ENCODE results near the gene GLIPR2. TPM values are rescaled to one million over a fixed set of nuclear protein-coding genes. Genes with fewer than 3 reads are reported as not detected.
"Not testable (repeated sequence)": the region's sequence is repeated elsewhere in the genome, so short reads cannot be mapped to it uniquely, and the experiment has no call there.

The GLIPR2 gene
- total RNA-seq, 2 donors from 2014 or later, result 32.5 to 51.4 TPM

DNA sequence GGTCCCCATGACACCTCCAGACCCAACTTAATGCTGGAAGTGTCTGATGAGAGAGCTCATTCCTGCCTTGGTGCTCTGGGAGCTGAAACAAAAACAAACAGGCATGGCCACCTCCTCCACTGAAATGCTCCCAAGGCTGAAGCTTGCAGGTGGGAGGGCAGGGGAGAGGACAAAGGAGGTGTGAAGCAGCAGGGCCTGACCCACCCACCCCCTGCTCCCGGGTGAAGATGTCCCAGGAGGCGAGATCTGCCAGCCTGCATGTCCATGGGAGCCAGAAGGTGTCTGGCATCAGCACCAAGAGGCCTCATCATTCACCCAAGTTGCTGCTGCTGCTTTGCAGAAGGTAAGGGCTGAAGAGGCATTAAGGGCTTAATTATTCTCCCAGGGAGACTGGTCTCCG is 28.5 kb downstream of the GLIPR2 start:
- peaks cover 3% of the 10 kb centered on the region for H3K27me3 Mint-ChIP-seq
- DNase-seq, result no peak
- ATAC-seq, result no peak
- H3K36me3 Mint-ChIP-seq (ENCODE audit: low read depth), result peaks cover 9% of the 10 kb centered on the region
- peak overlapping the region; percentile 59 for H3K4me3 Mint-ChIP-seq
- peaks cover 22% of the 10 kb centered on the region for H3K4me1 Mint-ChIP-seq
- no peak overlapping the region for H3K27ac Mint-ChIP-seq
- H3K9me3 ChIP-seq (ENCODE audit: control insufficient read depth, low read length, poor library complexity, severe bottlenecking), result no peaks in the 10 kb centered on the region

DNA sequence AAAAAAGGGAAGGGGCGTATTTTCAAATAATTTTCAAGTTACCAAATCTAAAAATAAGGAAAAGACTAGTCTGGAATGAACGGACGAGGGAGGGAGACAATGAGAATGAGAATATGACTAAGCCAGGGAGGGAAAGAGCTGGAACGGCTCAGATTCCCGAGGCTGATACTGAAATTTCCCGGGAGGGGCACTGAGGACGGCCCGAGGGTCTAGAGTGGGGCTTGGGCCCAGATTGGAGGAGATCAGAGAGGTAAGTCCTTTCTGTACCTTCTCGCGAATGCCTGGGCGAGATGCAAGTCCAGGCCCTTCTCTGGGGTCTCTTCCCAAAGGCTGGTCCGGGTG is 29.3 kb downstream of the GLIPR2 start:
- H3K27ac Mint-ChIP-seq, result peak overlapping the region; percentile 27

DNA sequence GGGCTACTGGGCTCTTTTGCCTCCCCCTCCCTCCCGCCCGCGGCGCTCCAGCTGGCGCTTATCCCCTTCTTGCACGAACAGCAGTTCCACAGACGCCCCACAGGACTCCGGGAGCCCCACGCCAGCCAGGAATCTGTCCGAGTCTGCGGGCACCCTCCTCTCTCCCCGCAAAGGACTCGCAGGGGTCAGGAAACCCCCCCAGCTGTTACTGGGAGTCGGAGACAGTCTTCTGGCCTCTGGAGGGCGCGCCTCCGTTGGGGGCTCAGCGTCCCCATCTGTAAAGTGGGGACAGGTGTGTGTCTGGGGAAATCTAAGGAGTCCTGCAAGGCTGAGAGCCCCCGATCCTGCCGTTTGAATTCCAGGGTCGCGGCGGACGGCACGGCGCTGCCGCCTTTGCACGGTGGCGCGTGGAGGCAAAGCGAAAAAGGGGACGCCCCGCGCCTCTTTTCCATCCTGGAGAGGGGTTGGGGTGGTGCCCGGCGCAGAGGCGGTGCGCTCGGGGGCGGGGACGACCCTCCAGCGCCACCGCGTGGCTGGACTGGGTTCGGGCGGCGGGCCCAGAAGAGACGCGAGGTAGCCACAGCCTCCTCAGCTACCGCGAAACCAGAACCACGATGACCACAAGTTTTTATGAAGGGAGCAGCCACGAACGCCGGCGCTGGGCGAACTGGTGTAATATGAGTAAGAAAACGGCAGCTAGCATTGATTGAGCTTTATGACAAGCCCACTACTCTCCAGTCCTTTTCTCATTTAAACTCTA is 29.8 kb downstream of the GLIPR2 start:
- H3K4me3 Mint-ChIP-seq, result peak overlapping the region; percentile 77
- H3K36me3 Mint-ChIP-seq (ENCODE audit: low read depth), result peaks cover 2% of the 10 kb centered on the region
- H3K27me3 Mint-ChIP-seq, result peaks cover 8% of the 10 kb centered on the region
- peak; percentile 98 for ATAC-seq
- no peaks in the 10 kb centered on the region for H3K9me3 ChIP-seq (ENCODE audit: control insufficient read depth, low read length, poor library complexity, severe bottlenecking)
- peak; percentile 78 to 85 (median 83) for DNase-seq
- H3K27ac Mint-ChIP-seq, result peak overlapping the region; percentile 27
- H3K4me1 Mint-ChIP-seq, result peaks cover 14% of the 10 kb centered on the region

More for the DNA sequence above, 29.3 kb downstream of the GLIPR2 start:
- Mint-ChIP-seq H3K4me1 (peaks cover 19% of the 10 kb centered on the region), H3K4me3 (peak overlapping the region; percentile 59), H3K27me3 (peaks cover 6% of the 10 kb centered on the region), H3K36me3 (ENCODE audit: low read depth) (peaks cover 6% of the 10 kb centered on the region)
- no peaks in the 10 kb centered on the region for H3K9me3 ChIP-seq (ENCODE audit: control insufficient read depth, low read length, poor library complexity, severe bottlenecking)
- DNase-seq (no peak), ATAC-seq (no peak)

DNA sequence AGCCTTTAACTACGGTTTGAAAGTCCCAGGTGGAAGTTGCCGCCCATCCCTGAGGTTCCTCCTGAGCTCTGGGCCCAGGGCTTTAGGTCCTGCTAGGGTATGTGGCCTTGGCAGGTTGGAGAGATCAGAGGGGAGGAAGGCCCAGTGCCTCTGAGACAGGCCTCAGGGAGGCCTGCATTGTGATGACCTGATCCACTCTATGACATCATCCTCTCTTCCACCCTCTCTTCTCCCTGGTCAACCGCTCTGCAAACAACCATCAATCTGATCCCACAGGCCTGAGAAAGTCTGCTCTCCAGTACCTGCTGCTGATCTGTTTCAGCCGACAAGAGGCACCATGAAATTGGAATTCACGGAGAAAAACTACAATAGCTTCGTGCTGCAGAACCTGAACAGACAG is 32.6 kb downstream of the GLIPR2 start, which contains the start of gene CCIN:
TSS of gene CCIN (plus strand) at position 223 of the 400 bp plus-strand sequence. CDS start at position 338, 115 bp downstream.
- no peak for ATAC-seq
- H3K27ac Mint-ChIP-seq, result no peak within 1 kb of the TSS
- no peak for DNase-seq

DNA sequence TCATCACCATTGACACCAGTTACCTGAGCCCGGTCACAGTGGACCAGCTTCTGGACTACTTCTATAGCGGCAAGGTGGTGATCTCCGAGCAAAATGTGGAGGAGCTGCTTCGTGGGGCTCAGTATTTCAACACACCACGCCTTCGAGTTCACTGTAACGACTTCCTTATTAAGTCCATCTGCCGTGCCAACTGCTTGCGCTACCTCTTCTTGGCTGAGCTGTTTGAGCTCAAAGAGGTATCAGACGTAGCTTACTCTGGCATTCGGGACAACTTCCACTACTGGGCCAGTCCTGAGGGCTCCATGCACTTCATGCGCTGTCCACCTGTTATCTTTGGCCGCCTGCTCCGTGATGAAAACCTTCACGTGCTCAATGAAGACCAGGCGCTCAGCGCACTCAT is 33.2 kb downstream of the GLIPR2 start:
- ATAC-seq (no peak), DNase-seq (no peak)
- Mint-ChIP-seq H3K27ac (no peak overlapping the region), H3K4me1 (peaks cover 8% of the 10 kb centered on the region), H3K4me3 (no peak overlapping the region), H3K36me3 (ENCODE audit: low read depth) (no peaks in the 10 kb centered on the region), H3K27me3 (peaks cover 10% of the 10 kb centered on the region)
- H3K9me3 ChIP-seq (ENCODE audit: control insufficient read depth, low read length, poor library complexity, severe bottlenecking), result no peaks in the 10 kb centered on the region

More for the DNA sequence above, 32.6 kb downstream of the GLIPR2 start, which contains the start of gene CCIN:
- peaks cover 10% of the 10 kb centered on the region for H3K27me3 Mint-ChIP-seq
- no peaks in the 10 kb centered on the region for H3K36me3 Mint-ChIP-seq (ENCODE audit: low read depth)
- H3K4me3 Mint-ChIP-seq, result no peak within 1 kb of the TSS
- peaks cover 8% of the 10 kb centered on the region for H3K4me1 Mint-ChIP-seq
- H3K9me3 ChIP-seq (ENCODE audit: control insufficient read depth, low read length, poor library complexity, severe bottlenecking), result no peaks in the 10 kb centered on the region

DNA sequence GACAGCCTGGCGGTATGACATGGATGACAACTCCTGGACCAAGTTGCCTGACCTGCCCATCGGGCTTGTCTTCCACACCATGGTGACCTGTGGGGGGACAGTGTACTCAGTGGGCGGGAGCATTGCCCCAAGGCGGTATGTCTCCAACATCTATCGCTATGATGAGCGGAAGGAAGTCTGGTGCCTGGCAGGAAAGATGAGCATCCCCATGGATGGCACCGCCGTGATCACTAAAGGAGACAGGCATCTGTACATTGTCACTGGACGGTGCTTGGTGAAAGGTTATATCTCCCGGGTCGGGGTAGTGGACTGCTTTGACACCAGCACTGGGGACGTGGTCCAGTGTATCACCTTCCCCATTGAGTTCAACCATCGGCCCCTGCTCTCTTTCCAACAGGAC is 34.0 kb downstream of the GLIPR2 start:
- H3K9me3 ChIP-seq (ENCODE audit: control insufficient read depth, low read length, poor library complexity, severe bottlenecking), result no peaks in the 10 kb centered on the region
- H3K27ac Mint-ChIP-seq, result no peak overlapping the region
- no peaks in the 10 kb centered on the region for H3K36me3 Mint-ChIP-seq (ENCODE audit: low read depth)
- no peak for ATAC-seq
- peaks cover 10% of the 10 kb centered on the region for H3K27me3 Mint-ChIP-seq
- no peak overlapping the region for H3K4me3 Mint-ChIP-seq
- DNase-seq, result no peak
- H3K4me1 Mint-ChIP-seq, result peaks cover 8% of the 10 kb centered on the region

DNA sequence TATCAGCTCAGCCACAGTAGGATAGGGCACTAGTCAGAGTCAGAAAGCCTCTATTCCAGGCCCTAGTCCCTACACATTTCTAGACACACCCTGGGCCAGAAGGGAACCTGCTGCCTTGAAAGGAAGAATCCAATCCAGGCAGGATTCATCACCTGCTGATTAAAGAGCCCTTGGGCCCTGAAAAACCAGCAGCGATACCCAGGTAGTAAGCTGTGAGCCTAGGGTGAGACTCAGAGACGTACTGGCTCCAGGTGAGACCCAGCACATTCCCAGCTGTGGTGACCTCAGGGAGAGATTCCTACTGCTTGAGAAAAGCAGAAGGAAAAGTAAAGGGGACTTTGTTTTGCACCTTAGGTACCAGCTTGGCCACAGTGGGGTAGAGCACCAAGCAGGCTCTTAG is 37.3 kb downstream of the GLIPR2 start:
- Mint-ChIP-seq H3K4me3 (no peak overlapping the region), H3K36me3 (ENCODE audit: low read depth) (peaks cover 2% of the 10 kb centered on the region), H3K4me1 (peaks cover 3% of the 10 kb centered on the region), H3K27ac (no peak overlapping the region), H3K27me3 (peaks cover 10% of the 10 kb centered on the region)
- no peak for ATAC-seq
- H3K9me3 ChIP-seq (ENCODE audit: control insufficient read depth, low read length, poor library complexity, severe bottlenecking), result no peaks in the 10 kb centered on the region
- no peak for DNase-seq

DNA sequence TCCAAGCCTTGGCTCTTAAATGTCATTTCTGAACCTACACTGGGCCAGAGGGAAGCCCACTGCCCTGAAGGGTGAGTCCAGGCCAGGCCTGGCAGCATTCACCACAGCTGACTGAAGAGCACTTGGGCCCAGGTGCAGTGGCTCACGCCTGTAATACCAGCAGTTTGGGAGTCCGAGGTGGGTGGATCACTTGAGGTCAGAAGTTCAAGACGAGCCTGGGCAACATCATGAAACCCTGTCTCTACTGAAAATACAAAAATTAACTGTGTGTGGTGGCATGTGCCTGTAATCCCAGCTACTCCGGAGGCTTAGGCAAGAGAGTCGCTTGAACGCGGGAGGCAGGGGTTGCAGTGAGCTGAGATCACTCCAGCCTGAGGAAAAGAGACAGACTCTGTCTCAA is 37.7 kb downstream of the GLIPR2 start:
- Mint-ChIP-seq H3K27me3 (peaks cover 10% of the 10 kb centered on the region), H3K4me3 (no peak overlapping the region), H3K36me3 (ENCODE audit: low read depth) (peaks cover 2% of the 10 kb centered on the region), H3K4me1 (peaks cover 3% of the 10 kb centered on the region), H3K27ac (no peak overlapping the region)
- ATAC-seq (no peak), DNase-seq (no peak)
- H3K9me3 ChIP-seq (ENCODE audit: control insufficient read depth, low read length, poor library complexity, severe bottlenecking), result no peaks in the 10 kb centered on the region

DNA sequence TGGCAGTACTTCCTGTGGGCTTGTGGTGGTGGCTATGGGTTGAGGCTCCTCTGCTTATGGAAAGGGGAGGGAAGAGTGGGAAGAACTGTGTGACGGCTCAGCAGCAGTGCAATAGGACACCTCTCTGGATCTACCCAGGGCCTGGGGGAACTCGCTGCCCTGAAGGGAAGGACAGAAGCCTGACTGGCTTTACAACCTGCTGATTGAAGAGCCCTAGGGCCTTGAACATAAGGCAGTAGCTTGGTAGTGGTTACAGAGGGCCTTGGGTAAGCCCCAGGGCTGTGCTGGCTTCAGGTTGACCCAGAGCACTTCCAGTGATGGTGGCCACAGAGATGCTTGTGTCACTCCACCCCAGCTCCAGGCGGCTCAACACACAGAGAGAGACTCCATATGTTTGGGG is 38.2 kb downstream of the GLIPR2 start:
- ATAC-seq (no peak), DNase-seq (no peak)
- H3K4me1 Mint-ChIP-seq, result peaks cover 3% of the 10 kb centered on the region
- H3K4me3 Mint-ChIP-seq, result no peak overlapping the region
- peaks cover 9% of the 10 kb centered on the region for H3K27me3 Mint-ChIP-seq
- H3K27ac Mint-ChIP-seq, result no peak overlapping the region
- H3K36me3 Mint-ChIP-seq (ENCODE audit: low read depth), result peaks cover 4% of the 10 kb centered on the region
- H3K9me3 ChIP-seq (ENCODE audit: control insufficient read depth, low read length, poor library complexity, severe bottlenecking), result no peaks in the 10 kb centered on the region

DNA sequence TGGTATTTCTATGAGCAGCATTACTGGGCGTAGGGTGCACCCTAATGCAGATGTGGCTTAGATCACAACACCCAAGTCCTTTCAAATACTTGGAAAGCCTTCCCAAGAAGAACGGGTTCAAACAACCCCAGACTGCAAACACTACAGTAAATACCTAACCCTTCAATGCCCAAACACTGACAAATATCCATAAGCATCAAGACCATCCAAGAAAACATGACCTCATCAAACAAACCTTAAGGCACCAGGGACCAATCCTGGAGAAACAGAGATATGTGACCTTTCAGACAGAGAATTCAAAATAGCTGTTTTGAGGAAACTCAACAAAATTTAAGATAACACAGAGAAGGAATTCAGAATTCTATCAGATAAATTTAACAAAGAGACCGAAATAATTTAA is 38.7 kb downstream of the GLIPR2 start:
- H3K4me3 Mint-ChIP-seq; H3K27me3 Mint-ChIP-seq; H3K36me3 Mint-ChIP-seq (ENCODE audit: low read depth); DNase-seq; H3K9me3 ChIP-seq (ENCODE audit: control insufficient read depth, low read length, poor library complexity, severe bottlenecking); ATAC-seq; H3K27ac Mint-ChIP-seq; H3K4me1 Mint-ChIP-seq: not testable (repeated sequence)

DNA sequence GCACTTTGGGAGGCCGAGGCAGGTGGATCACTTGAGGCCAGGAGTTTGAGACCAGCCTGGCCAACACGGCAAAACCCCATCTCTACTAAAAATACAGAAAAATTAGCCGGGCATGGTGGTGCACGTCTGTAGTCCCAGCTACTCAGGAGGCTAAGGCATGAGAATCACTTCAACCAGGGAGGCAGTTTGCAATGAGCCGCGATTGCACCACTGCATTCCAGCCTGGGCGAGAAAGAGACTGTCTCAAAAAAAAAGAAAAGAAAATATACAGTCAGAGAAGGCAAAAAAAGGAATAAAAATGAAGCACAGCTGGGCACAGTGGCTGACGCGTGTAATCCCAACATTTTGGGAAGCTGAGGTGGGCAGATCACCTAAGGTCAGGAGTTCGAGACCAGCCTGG is 40.0 kb downstream of the GLIPR2 start:
- H3K27ac Mint-ChIP-seq; ATAC-seq; H3K4me3 Mint-ChIP-seq; H3K27me3 Mint-ChIP-seq; H3K36me3 Mint-ChIP-seq (ENCODE audit: low read depth); H3K4me1 Mint-ChIP-seq; H3K9me3 ChIP-seq (ENCODE audit: control insufficient read depth, low read length, poor library complexity, severe bottlenecking); DNase-seq: not testable (repeated sequence)

DNA sequence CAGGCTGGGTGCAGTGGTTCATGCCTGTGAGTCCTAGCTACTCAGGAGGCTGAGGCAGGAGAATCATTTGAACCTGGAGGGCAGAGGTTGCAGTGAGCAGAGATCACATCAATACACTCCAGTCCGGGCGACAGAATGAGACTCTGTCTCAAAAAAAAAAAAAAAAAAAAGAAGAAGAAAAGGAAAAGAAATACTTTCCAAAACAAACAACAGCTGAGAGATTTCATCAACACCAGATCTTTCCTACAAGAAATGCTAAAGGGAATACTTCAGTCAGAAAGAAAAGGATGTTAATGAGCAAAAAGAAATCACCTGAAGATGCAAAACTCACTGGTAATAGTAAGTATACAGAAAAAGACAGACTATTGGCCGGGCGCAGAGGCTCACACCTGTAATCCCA is 41.0 kb downstream of the GLIPR2 start:
- Mint-ChIP-seq H3K27me3 (no peaks in the 10 kb centered on the region), H3K36me3 (ENCODE audit: low read depth) (peaks cover 4% of the 10 kb centered on the region), H3K4me3 (no peak overlapping the region), H3K4me1 (peaks cover 5% of the 10 kb centered on the region), H3K27ac (no peak overlapping the region)
- H3K9me3 ChIP-seq (ENCODE audit: control insufficient read depth, low read length, poor library complexity, severe bottlenecking), result no peaks in the 10 kb centered on the region
- DNase-seq (no peak), ATAC-seq (no peak)

DNA sequence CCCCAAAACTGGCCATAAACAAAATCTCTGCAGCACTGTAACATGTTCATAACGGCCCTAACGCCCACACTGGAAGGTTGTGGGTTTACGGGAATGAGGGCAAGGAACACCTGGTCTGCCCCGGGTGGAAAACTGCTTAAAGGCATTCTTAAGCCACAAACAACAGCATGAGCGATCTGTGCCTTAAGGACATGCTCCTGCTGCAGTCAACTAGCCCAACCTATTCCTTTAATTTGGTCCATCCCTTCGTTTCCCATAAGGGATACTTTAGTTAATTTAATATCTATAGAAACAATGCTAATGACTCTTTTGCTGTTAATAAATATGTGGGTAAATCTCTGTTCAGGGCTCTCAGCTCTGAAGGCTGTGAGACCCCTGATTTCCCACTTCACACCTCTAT is 43.7 kb downstream of the GLIPR2 start:
- DNase-seq; H3K4me3 Mint-ChIP-seq; H3K27ac Mint-ChIP-seq; H3K4me1 Mint-ChIP-seq; H3K27me3 Mint-ChIP-seq; H3K36me3 Mint-ChIP-seq (ENCODE audit: low read depth); ATAC-seq; H3K9me3 ChIP-seq (ENCODE audit: control insufficient read depth, low read length, poor library complexity, severe bottlenecking): not testable (repeated sequence)

DNA sequence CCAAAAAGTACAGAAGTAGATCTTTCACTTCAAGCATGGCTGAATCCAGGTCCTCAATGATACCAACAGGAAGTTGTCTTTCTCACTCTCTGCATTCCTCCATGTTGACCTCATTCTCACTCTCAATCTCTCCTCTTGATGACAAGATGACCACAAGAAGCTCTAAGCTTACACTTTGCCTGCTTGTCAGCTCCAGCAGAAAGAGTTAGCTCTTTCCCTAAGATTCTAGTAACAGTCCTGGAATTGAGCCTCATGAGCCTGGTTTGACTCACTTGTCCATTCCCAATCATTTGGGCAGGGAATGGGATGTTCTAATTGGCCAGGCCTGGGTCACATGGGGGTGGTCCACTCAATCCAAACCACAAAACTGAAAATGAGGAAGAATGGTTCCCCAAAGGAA is 50.9 kb downstream of the GLIPR2 start:
- no peak for ATAC-seq
- no peak for DNase-seq
- no peak overlapping the region for H3K4me3 Mint-ChIP-seq

More for the DNA sequence above, 50.9 kb downstream of the GLIPR2 start:
- peaks cover 20% of the 10 kb centered on the region for H3K4me1 Mint-ChIP-seq
- H3K27ac Mint-ChIP-seq, result no peak overlapping the region
- H3K36me3 Mint-ChIP-seq (ENCODE audit: low read depth), result peaks cover 5% of the 10 kb centered on the region
- H3K9me3 ChIP-seq (ENCODE audit: control insufficient read depth, low read length, poor library complexity, severe bottlenecking), result no peaks in the 10 kb centered on the region
- no peaks in the 10 kb centered on the region for H3K27me3 Mint-ChIP-seq

Data from T-helper 17 cell (primary cell).